MM.1S (cell line): ENCODE results near the gene MED25.

Experiments
- DNase-seq: peaks from one replicate; pipeline ENCODE4 v3.0.0-alpha.2; 2015
- H2AFZ ChIP-seq: fragments of 300-600 bp; sonication (generic); 2 replicates; pipeline ENCODE4 v1.6.0; 2016; ENCODE audit warnings: antibody characterized with exemption, low read length
- H3F3A ChIP-seq: fragments of 300-600 bp; sonication (generic); 2 replicates; pipeline ENCODE4 v1.6.1; 2016; ENCODE audit warnings: mild to moderate bottlenecking, antibody characterized with exemption, low read length, moderate library complexity, mixed read lengths; ENCODE audit not compliant: insufficient read depth
- H3K27ac ChIP-seq: fragments of 300-600 bp; sonication (generic); 2 replicates; pipeline ENCODE4 v1.5.1; 2016; ENCODE audit warnings: mild to moderate bottlenecking, low read length
- H3K27me3 ChIP-seq: fragments of 300-600 bp; sonication (generic); replicated peaks from 2 replicates; pipeline ENCODE4 v1.6.0; 2016; ENCODE audit warnings: low read length; ENCODE audit not compliant: insufficient read depth
- H3K36me3 ChIP-seq: fragments of 300-600 bp; sonication (generic); replicated peaks from 2 replicates; pipeline ENCODE4 v1.6.1; 2016; ENCODE audit warnings: mild to moderate bottlenecking, low read length, mixed read lengths; ENCODE audit not compliant: insufficient read depth
- H3K4me1 ChIP-seq: fragments of 300-600 bp; sonication (generic); 2 replicates; pipeline ENCODE4 v1.6.1; 2016; ENCODE audit warnings: low read length, mixed read lengths
- H3K4me2 ChIP-seq: fragments of 300-600 bp; sonication (generic); 2 replicates; pipeline ENCODE4 v1.6.0; 2016; ENCODE audit warnings: low read depth, low read length
- H3K4me3 ChIP-seq: fragments of 300-600 bp; sonication (generic); 2 replicates; pipeline ENCODE4 v1.5.1; 2016; ENCODE audit warnings: low read length, mixed read lengths
- H3K79me2 ChIP-seq: fragments of 300-600 bp; sonication (generic); 2 replicates; pipeline ENCODE4 v1.6.1; 2016; ENCODE audit warnings: mixed run types, low read length, mixed read lengths
- H3K9ac ChIP-seq: fragments of 300-600 bp; sonication (generic); 2 replicates; pipeline ENCODE4 v1.6.1; 2016; ENCODE audit warnings: low read length, mixed read lengths
- H3K9me2 ChIP-seq: fragments of 300-600 bp; sonication (generic); replicated peaks from 2 replicates; pipeline ENCODE4 v1.6.1; 2016; ENCODE audit warnings: mild to moderate bottlenecking, low read length, mixed read lengths; ENCODE audit not compliant: insufficient read depth
- H3K9me3 ChIP-seq: fragments of 300-600 bp; sonication (generic); replicated peaks from 2 replicates; pipeline ENCODE4 v1.6.1; 2016; ENCODE audit warnings: mild to moderate bottlenecking, low read length, mixed read lengths; ENCODE audit not compliant: insufficient read depth
- H4K20me1 ChIP-seq: fragments of 300-600 bp; sonication (generic); 2 replicates; pipeline ENCODE4 v1.6.1; 2016; ENCODE audit warnings: mild to moderate bottlenecking, low read length, moderate library complexity, mixed read lengths; ENCODE audit not compliant: insufficient read depth
- CTCF ChIP-seq: fragments of 300-600 bp; sonication (generic); IDR thresholded peaks from 2 replicates; pipeline ENCODE4 v1.5.1; 2016; ENCODE audit warnings: antibody characterized with exemption, low read length, mixed read lengths
- EZH2 ChIP-seq: fragments of 300-600 bp; sonication (generic); optimal IDR thresholded peaks from 2 replicates; pipeline ENCODE3; 2017; ENCODE audit warnings: low read depth, mild to moderate bottlenecking, antibody characterized with exemption, low read length, mixed read lengths
- EZH2phosphoT487 ChIP-seq: fragments of 300-600 bp; sonication (generic); IDR thresholded peaks from 2 replicates; pipeline ENCODE4 v1.6.1; 2018; ENCODE audit warnings: antibody characterized with exemption, low read length

Gene MED25

DNA sequence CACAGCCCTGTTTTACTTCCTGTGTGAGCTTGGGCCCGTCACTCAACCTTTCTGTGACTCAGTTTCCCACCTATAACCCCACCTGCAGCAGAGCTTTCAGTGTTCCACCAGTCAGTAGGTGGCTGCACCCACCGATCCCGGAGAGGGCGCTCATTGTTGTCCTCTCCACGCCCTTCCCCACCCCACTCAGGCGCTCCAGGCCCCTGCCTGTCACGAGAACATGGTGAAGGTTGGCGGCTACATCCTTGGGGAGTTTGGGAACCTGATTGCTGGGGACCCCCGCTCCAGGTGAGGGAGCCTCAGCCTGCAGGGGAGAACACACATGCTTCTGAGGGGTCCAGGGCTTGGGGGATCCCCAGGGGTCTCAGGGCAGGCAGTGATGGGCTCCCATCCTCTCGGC, 17.3 kb upstream of the MED25 start:
- H3K79me2 ChIP-seq = no peaks in the 10 kb centered on the region
- no peaks in the 10 kb centered on the region for H3F3A ChIP-seq
- TF ChIP-seq EZH2 = no peak
- TF ChIP-seq EZH2phosphoT487 = no peak
- no peak for TF ChIP-seq CTCF
- no peaks in the 10 kb centered on the region for H3K9me2 ChIP-seq
- no peaks in the 10 kb centered on the region for H4K20me1 ChIP-seq
- H3K27me3 ChIP-seq = no peaks in the 10 kb centered on the region
- no peak overlapping the region for H3K27ac ChIP-seq
- H3K9ac ChIP-seq = no peak overlapping the region
- H3K36me3 ChIP-seq = no peaks in the 10 kb centered on the region
- no peaks in the 10 kb centered on the region for H3K4me1 ChIP-seq
- no peak for DNase-seq
- H3K4me3 ChIP-seq = no peak overlapping the region
- H2AFZ ChIP-seq = no peak overlapping the region
- no peak overlapping the region for H3K4me2 ChIP-seq
- H3K9me3 ChIP-seq = no peaks in the 10 kb centered on the region

DNA sequence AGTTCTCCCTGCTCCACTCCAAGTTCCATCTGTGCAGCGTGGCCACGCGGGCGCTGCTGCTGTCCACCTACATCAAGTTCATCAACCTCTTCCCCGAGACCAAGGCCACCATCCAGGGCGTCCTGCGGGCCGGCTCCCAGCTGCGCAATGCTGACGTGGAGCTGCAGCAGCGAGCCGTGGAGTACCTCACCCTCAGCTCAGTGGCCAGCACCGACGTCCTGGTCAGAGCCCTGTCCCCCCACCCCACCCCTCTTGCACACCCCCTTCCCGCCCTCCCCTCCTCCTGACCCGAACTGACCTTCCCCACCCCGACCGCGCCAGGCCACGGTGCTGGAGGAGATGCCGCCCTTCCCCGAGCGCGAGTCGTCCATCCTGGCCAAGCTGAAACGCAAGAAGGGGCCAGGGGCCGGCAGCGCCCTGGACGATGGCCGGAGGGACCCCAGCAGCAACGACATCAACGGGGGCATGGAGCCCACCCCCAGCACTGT, 16.6 kb upstream of the MED25 start:
- Histone ChIP-seq H3K9me3 (no peaks in the 10 kb centered on the region), H3K27me3 (no peaks in the 10 kb centered on the region), H3K36me3 (no peaks in the 10 kb centered on the region), H3K4me1 (no peaks in the 10 kb centered on the region), H3K9ac (no peak overlapping the region), H3F3A (no peaks in the 10 kb centered on the region), H2AFZ (no peak overlapping the region), H3K9me2 (no peaks in the 10 kb centered on the region), H3K27ac (no peak overlapping the region), H4K20me1 (no peaks in the 10 kb centered on the region), H3K4me2 (no peak overlapping the region), H3K4me3 (no peak overlapping the region), H3K79me2 (no peaks in the 10 kb centered on the region)
- TF ChIP-seq CTCF = no peak
- TF ChIP-seq EZH2 = no peak
- no peak for TF ChIP-seq EZH2phosphoT487
- no peak for DNase-seq

GRCh38 chr19:49801966-49802661, 16.0 kb upstream of the MED25 start:
- no peak overlapping the region for H3K27ac ChIP-seq
- H3K4me1 ChIP-seq = no peaks in the 10 kb centered on the region
- no peak overlapping the region for H3K4me3 ChIP-seq
- H3K79me2 ChIP-seq = no peaks in the 10 kb centered on the region
- no peaks in the 10 kb centered on the region for H3K36me3 ChIP-seq
- H3K9me3 ChIP-seq = no peaks in the 10 kb centered on the region
- H3K4me2 ChIP-seq = no peak overlapping the region
- no peaks in the 10 kb centered on the region for H4K20me1 ChIP-seq
- no peak overlapping the region for H3K9ac ChIP-seq
- TF ChIP-seq CTCF (no peak), EZH2phosphoT487 (no peak), EZH2 (no peak)
- no peaks in the 10 kb centered on the region for H3K27me3 ChIP-seq
- H3K9me2 ChIP-seq = no peaks in the 10 kb centered on the region
- no peaks in the 10 kb centered on the region for H3F3A ChIP-seq
- H2AFZ ChIP-seq = no peak overlapping the region
- no peak for DNase-seq
